ENCODE measurements around the gene CDC42EP2. TPM values are rescaled to one million over a fixed set of nuclear protein-coding genes. Genes with fewer than 3 reads are reported as not detected.

The CDC42EP2 gene
- total and polyA plus RNA-seq, 2 of the 13 experiments (the other 11 are each of a cell fraction or from before 2014, with no cell fraction given), result 2.3 to 7.1 TPM

DNA sequence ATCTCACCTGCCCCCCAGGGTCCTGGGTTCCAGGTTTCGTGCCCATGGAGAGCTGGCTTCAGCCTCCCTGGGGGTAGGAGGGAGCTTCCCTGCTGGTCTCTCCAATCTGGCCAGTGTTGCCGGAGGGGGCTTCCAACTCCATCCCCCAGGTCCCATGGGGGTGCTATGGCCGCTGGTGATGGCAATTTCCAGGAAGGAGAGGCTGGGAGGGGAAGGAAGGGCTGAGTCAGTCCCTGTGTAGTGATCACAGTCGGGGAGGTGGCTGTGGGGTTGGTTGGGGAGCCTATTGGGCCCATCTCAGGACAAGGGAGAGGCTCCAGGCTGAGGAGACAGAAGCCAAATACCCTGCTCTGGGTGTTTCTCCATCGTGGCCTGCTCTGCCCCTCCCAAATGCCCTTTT, 5.7 kb upstream of the CDC42EP2 start (continued):
- no peak for TF ChIP-seq PHF8 (CRISPR knock-in tag; IDR thresholded peaks at IDR 0.05)

DNA sequence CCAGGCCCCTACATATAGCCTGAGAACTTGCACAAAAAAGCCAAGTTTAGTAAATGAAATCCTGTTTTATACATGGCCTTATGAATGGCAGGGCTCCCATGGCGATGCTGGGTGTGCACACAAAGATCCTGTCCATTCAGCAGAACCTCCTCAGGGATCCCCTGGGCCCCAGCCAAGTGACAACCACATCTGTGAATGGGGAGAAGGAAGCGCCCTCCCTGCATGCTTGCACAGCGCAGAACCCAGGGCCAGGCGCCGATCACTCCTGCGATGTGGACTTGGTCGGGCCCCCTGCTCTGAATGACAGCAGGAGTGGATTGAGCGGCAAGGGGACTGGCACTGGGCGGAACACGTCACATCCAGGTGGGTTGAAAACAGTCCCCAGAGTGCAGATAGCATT, 4.5 kb upstream of the CDC42EP2 start:
- CTCF ChIA-PET (ENCODE audit: low intra/inter-chr PET ratio, low total read pairs), result no interaction called here
- POLR2A ChIA-PET, result interaction anchor here (1.0 to 2.9 kb wide), 5 partner anchors 12 to 35 kb away, joined by 3 to 23 read pairs (median 4); partner anchors contain the start of gene DPF2
- intact Hi-C loops (cut with micrococcal nuclease; ENCODE audit: unreplicated experiment), result no loop called here
- 78% methylated on average over 6 of the region's 10 CpGs for WGBS (ENCODE audit: low lambda C conversion rate)
- DNase-seq (ENCODE audit: low spot score) (no peak), ATAC-seq (no peak), FAIRE-seq (no peak)
- H3K4me2 ChIP-seq (ENCODE audit: low read depth, low read length), result no peak overlapping the region
- no peaks in the 10 kb centered on the region for H3K9me3 ChIP-seq (ENCODE audit: low read length)
- H3K4me3 ChIP-seq (replicated peaks in 1 of 3; ENCODE audit: insufficient read depth in 1 of 3, low read depth in 2 of 3, low read length in 3 of 3), result no peak overlapping the region
- H4K20me1 ChIP-seq (ENCODE audit: insufficient read depth, low read length), result no peaks in the 10 kb centered on the region
- TF ChIP-seq AGO2 (optimal IDR thresholded peaks at IDR 0.05; ENCODE audit: low read depth, low read length) (peak; percentile 36), MAFK (conservative IDR thresholded peaks at IDR 0.05 in 1 of 2, IDR thresholded peaks at IDR 0.05 in 1 of 2; ENCODE audit: low read length in 2 of 2) (0 out of 4 replicates have a peak, but pooled peaks of 1 of the 2 experiments have one; percentile 2)
- TF ChIP-seq, protein P1, sequence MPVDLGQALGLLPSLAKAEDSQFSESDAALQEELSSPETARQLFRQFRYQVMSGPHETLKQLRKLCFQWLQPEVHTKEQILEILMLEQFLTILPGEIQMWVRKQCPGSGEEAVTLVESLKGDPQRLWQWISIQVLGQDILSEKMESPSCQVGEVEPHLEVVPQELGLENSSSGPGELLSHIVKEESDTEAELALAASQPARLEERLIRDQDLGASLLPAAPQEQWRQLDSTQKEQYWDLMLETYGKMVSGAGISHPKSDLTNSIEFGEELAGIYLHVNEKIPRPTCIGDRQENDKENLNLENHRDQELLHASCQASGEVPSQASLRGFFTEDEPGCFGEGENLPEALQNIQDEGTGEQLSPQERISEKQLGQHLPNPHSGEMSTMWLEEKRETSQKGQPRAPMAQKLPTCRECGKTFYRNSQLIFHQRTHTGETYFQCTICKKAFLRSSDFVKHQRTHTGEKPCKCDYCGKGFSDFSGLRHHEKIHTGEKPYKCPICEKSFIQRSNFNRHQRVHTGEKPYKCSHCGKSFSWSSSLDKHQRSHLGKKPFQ (CRISPR knock-in tag; IDR thresholded peaks at IDR 0.05; ENCODE audit: insufficient replicate concordance), result no peak
- BruUV-seq (replicated peaks), result no TSS peak
- in situ Hi-C loops (cut with HindIII; ENCODE audit: extremely low pct_ligation_motif_present, low pct_unique_long_range_greater_than_20kb), result no loop called here
- H3K27me3 ChIP-seq (ENCODE audit: control insufficient read depth in 1 of 2, insufficient read depth in 2 of 2, low read length in 2 of 2), result no peaks in the 10 kb centered on the region
- no peaks in the 10 kb centered on the region for H3K36me3 ChIP-seq (replicated peaks in 1 of 2; ENCODE audit: control insufficient read depth in 1 of 2, insufficient read depth in 2 of 2, low read length in 2 of 2)
- no peak overlapping the region for H2AFZ ChIP-seq (ENCODE audit: low read length)
- no peak overlapping the region for H3K9ac ChIP-seq (ENCODE audit: insufficient read depth, low read depth, low read length)
- H3K27ac ChIP-seq (ENCODE audit: extremely low read length, insufficient read depth, low read length), result no peak overlapping the region
- H3K4me1 ChIP-seq (ENCODE audit: insufficient read depth, low read length), result peaks cover 76% of the 10 kb centered on the region
- peaks cover under 1% of the 10 kb centered on the region for H3K79me2 ChIP-seq (ENCODE audit: insufficient read depth, low read length)

DNA sequence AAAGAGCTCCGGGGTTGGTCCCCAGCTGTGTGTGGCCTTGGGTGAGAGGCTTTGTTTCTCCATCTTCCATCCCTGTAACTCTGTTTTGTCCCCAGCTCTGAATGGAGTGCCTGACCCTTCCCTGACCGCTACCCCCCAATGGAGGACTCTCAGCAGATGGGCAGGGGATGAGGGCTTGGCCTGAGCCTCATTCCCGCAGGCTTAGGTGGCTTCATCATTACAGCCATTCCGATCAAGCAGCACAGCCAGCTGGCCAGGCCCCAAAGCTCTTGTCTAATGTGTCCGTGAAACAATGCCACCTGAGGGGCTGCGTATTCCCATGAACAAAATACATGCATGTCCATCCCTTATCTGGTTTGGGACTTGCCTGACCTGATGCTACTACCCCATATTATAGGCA, 3.9 kb upstream of the CDC42EP2 start:
- no peak for FAIRE-seq
- Histone ChIP-seq H3K4me3 (replicated peaks in 1 of 3; ENCODE audit: insufficient read depth in 1 of 3, low read depth in 2 of 3, low read length in 3 of 3) (no peak overlapping the region), H3K9ac (ENCODE audit: insufficient read depth, low read depth, low read length) (no peak overlapping the region), H4K20me1 (ENCODE audit: insufficient read depth, low read length) (0 out of 2 replicates have a peak, but pooled peaks cover 1% of the 10 kb centered on the region), H3K79me2 (ENCODE audit: insufficient read depth, low read length) (peaks cover 5% of the 10 kb centered on the region), H2AFZ (ENCODE audit: low read length) (no peak overlapping the region), H3K27ac (ENCODE audit: extremely low read length, insufficient read depth, low read length) (no peak overlapping the region), H3K9me3 (ENCODE audit: low read length) (no peaks in the 10 kb centered on the region), H3K36me3 (replicated peaks in 1 of 2; ENCODE audit: control insufficient read depth in 1 of 2, insufficient read depth in 2 of 2, low read length in 2 of 2) (no peaks in the 10 kb centered on the region), H3K4me1 (ENCODE audit: insufficient read depth, low read length) (peaks cover 71% of the 10 kb centered on the region), H3K27me3 (ENCODE audit: control insufficient read depth in 1 of 2, insufficient read depth in 2 of 2, low read length in 2 of 2) (no peaks in the 10 kb centered on the region), H3K4me2 (ENCODE audit: low read depth, low read length) (no peak overlapping the region)
- WGBS (ENCODE audit: low lambda C conversion rate), result 67% methylated on average over 4 of the region's 6 CpGs
- intact Hi-C loops (cut with micrococcal nuclease; ENCODE audit: unreplicated experiment) (no loop called here), in situ Hi-C loops (cut with HindIII; ENCODE audit: extremely low pct_ligation_motif_present, low pct_unique_long_range_greater_than_20kb) (no loop called here)
- no peak for ATAC-seq
- TF ChIP-seq ZNF850 (CRISPR knock-in tag; conservative IDR thresholded peaks at IDR 0.05) (no peak), DNMT3B (CRISPR knock-in tag; conservative IDR thresholded peaks at IDR 0.05) (no peak), TGIF2 (CRISPR knock-in tag; IDR thresholded peaks at IDR 0.05) (no peak), MATR3 (CRISPR knock-in tag; IDR thresholded peaks at IDR 0.05) (no peak), ZNF101 (CRISPR knock-in tag; IDR thresholded peaks at IDR 0.05; ENCODE audit: borderline replicate concordance, low read depth) (no peak)
- TF ChIP-seq, protein P2, sequence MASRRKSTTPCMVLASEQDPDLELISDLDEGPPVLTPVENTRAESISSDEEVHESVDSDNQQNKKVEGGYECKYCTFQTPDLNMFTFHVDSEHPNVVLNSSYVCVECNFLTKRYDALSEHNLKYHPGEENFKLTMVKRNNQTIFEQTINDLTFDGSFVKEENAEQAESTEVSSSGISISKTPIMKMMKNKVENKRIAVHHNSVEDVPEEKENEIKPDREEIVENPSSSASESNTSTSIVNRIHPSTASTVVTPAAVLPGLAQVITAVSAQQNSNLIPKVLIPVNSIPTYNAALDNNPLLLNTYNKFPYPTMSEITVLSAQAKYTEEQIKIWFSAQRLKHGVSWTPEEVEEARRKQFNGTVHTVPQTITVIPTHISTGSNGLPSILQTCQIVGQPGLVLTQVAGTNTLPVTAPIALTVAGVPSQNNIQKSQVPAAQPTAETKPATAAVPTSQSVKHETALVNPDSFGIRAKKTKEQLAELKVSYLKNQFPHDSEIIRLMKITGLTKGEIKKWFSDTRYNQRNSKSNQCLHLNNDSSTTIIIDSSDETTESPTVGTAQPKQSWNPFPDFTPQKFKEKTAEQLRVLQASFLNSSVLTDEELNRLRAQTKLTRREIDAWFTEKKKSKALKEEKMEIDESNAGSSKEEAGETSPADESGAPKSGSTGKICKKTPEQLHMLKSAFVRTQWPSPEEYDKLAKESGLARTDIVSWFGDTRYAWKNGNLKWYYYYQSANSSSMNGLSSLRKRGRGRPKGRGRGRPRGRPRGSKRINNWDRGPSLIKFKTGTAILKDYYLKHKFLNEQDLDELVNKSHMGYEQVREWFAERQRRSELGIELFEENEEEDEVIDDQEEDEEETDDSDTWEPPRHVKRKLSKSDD (CRISPR knock-in tag; IDR thresholded peaks at IDR 0.05; ENCODE audit: low read depth), result no peak
- TF ChIP-seq, protein P3, sequence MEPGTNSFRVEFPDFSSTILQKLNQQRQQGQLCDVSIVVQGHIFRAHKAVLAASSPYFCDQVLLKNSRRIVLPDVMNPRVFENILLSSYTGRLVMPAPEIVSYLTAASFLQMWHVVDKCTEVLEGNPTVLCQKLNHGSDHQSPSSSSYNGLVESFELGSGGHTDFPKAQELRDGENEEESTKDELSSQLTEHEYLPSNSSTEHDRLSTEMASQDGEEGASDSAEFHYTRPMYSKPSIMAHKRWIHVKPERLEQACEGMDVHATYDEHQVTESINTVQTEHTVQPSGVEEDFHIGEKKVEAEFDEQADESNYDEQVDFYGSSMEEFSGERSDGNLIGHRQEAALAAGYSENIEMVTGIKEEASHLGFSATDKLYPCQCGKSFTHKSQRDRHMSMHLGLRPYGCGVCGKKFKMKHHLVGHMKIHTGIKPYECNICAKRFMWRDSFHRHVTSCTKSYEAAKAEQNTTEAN (CRISPR knock-in tag; conservative IDR thresholded peaks at IDR 0.05), result no peak
- no TSS peak for BruUV-seq (replicated peaks)
- ChIA-PET POLR2A (interaction anchor here (0.9 to 2.9 kb wide), 6 partner anchors 9 to 36 kb away, joined by 3 to 23 read pairs (median 4); partner anchors contain the start of gene DPF2), CTCF (ENCODE audit: low intra/inter-chr PET ratio, low total read pairs) (no interaction called here)
- DNase-seq (ENCODE audit: low spot score), result no peak
